Stimulated activated CD4-positive, alpha-beta T cell treated with anti-CD3 and anti-CD28 coated beads, Interleukin-1b, Interleukin-23, amount 100 ng/mL, for 24 hours (primary cell): ENCODE data around the gene CCNY.

ENCODE experiments used
- DNase-seq, 4 experiments: peaks; one replicate each; pipeline ENCODE4 v3.0.0-alpha.2; 2020; ENCODE audit warnings: low read depth in 4 of 4, low spot score in 1 of 4

The CCNY gene

DNA sequence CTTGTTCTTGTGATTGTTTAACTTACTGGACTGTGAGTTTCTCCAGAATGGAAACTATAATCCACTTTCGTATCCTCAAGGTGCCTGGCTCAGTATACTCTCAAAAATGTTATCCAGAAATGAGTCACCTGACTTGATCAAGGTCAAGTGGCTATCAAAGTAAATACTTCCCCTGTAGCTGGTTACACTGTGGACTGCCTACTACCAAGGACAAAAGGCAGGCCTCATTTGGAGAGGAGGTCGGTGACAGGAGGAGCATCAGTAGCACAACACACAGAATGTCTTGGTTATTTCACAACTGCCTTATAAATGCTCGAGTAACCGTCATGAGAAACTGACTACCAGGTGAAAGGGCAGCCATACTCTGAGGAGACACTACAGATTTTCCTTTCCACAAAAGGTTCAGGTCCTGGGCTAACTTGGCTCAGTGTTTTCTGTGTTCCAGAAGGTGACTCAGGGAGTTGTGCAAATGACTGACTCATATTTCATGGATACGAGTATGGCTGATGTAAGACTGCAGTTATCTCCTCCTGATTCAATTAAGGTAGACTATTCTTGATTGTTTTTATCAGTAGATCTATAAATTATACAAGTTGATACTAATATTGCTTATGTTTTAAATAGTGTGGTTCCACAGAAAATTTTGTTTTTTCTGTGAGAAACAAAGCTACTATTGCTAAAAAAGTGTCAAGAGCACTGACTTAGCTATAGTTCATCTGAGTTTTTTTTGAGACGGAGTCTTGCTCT lies 4.2 kb upstream of the CCNY start:
- DNase-seq = no peak

GRCh38 chr10:35334297-35334696 lies 2.0 kb upstream of the CCNY start:
- no peak for DNase-seq

DNA sequence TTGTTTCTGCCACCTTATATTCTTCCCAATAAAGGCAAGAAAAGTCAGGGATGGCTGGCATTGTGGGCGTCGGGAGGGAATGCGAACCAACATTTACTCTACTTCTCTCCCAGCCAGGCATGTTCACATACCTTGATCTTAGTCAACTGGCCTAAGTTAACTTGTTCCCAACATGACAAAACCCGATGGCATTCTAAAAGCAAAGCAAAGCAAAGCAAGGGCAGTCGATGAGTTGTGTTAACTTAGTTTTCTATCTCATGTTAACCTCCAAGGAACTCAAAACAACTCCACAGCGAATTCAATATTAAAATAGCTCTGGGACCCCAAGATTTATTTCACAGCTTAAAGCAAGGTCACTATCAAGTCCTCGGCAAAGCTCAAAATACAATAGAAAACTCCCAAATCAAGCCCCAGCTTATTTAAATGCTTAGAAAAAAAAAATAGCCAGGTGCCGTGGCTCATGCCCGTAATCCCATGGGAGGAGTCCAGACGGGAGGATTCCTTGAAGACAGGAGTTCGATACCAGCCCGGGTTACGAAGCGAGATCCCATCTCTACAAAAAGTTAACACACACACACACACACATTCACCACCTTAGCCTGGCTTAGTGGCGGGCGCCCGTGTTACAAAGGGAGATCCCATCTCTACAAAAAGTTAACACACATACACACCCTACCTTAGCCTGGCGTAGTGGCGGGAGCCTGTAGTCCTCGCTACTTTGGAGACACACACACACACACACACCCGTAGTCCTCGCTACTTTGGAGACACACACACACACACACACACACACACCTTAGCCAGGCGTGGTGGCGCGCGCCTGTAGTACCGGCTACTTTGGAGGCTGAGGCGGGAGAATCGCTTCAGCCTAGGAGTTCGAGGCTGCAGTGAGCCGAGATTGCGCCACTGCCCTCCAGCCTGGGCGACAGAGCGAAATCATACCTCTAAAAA lies 901 bp upstream of the CCNY start:
- peak in 1 of 4 experiments; percentile 11 for DNase-seq

GRCh38 chr10:35336921-35337823 lies 863 bp downstream of the CCNY start:
- peak in 1 of 4 experiments; percentile 22 for DNase-seq

- DNase-seq = no peak
These were observed 3.6 kb downstream of the CCNY start for GRCh38 chr10:35339942-35340341.

DNA sequence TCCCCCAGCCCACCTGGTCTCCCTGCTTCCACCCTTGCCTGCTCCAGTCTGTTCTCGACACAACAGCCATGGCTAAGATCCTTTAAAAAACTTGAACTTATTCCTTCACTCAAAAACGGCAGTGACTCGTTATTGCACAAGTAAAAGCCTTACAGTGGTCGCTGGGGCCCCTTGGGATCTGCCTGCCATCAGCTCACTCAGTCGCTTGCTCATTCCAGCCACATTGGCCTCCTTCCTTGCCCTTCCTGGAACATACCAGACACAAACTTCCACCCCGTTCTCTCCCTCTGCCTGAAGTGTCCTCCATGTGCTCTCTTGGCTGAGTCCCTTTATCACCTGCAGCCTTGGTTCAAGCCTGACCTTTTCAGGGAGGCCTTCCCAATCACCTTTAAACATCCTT lies 4.7 kb downstream of the CCNY start:
- DNase-seq = no peak

GRCh38 chr10:35341521-35341920 lies 5.2 kb downstream of the CCNY start:
- no peak for DNase-seq

GRCh38 chr10:35342183-35342753 lies 6.0 kb downstream of the CCNY start:
- DNase-seq = no peak

- DNase-seq = no peak
These were observed 7.4 kb downstream of the CCNY start for GRCh38 chr10:35343739-35344138.

- DNase-seq = no peak
These were observed 9.1 kb downstream of the CCNY start for GRCh38 chr10:35345383-35345742.

DNA sequence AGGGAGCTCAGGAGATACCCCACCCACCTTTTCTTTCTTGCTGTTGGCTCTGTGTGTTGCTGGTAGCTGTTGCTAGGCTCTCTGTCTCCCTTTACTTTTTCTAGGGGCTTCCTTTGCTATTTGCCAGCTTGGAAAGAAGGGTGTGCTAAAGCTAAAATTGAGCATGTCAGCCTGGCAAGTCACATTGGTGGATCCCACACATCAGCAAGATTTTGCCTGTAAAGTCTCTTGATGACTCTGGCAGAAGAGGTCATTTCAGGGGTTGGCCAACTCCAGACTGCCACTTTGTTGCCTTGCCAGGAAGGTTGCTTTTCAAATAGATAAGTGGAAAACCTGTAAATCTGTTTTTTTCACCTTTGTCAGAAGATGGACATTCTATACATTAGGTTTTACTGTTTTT lies 9.9 kb downstream of the CCNY start:
- DNase-seq = no peak

DNA sequence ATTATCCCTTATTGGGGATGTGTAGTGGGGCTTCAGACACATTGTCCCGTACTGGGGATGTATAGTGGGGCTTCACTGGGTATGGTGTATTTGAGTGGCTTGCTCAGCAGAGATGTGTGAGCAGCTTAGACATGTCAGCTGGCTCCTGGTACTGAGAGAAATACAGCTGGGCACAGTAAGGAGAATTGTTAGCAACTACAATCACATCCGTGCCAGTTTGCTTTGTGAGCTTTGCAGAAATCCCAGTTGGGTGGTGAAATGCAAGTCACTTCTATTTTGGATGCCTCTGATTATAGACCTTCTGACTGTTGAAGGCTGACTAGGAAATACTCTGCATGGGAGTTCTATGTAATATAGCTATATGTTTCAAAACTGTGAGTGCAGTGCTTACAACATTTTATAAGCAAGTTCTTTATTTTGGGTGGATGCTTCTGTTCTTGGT lies 10.8 kb downstream of the CCNY start:
- no peak for DNase-seq

DNA sequence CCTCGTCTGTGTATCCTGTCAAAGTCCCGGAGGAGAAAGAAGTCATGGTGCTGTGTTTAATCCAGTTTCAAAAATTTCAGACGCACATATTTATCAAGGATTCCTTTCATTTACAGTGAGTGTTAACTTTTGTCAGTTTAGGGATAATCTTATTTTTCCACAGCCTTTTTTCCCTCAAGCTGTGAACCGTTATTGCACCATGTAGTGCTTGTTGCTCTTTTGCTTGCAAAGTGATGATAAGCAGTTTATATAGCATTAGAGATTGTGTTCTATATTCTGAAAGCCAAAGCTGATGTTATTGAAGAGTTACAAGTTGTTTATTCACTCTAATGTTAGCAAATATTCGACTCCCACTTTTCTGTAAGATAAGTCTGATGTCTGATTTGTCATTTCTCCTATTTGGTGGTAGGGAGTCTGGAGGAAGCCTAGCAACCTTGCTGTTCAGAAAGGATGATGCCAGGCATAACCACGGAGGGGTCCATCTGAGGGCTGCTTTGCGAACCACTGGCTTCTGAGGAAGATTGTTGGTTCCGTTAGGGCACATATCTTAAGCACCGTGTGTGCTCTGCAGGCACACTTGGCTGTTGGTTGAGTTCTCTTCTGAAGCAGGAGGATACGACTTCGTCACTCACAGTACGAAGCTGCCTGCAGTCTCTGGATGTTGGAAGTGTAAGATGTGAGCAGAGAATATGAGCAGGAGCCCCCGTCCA lies 11.7 kb downstream of the CCNY start:
- DNase-seq = no peak

DNA sequence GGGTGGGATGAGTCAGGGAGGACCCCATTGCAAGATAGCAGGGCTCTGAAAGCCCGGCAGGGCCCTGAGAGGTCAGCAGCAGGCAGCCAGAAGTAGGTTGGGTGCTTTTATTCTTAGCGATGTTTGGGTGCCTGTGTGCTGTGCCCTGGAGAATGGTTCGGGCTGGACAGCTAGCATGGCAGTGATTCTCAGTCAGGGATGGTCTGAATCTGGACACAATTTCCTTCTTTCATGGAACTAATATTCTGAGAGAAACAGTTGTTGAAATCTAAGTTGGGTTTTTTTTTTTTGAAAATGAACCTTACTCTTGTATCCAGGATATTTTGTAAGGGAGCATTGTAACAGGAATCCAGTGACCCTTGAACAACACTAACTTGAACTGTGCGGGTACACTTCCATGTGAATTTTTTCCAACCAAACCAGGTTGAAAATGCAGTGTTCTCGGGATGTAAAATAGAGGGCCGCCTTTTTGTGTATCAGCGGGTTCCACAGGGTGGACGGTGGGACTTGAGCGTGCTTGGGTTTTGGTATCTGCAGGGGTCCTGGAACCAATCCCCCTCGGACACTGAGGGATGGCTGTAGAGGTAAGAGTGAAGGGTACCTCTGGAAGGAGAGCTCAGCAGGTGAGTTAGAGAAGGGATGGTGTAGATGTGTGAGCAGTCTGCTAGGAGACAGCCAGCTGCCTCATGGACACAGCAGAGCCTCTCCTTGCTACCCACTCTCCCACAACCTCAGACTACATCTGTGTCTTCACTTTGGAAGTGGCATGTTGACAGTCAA lies 12.5 kb downstream of the CCNY start:
- no peak for DNase-seq

- DNase-seq = no peak
These were observed 13.1 kb downstream of the CCNY start for GRCh38 chr10:35349389-35349915.

DNA sequence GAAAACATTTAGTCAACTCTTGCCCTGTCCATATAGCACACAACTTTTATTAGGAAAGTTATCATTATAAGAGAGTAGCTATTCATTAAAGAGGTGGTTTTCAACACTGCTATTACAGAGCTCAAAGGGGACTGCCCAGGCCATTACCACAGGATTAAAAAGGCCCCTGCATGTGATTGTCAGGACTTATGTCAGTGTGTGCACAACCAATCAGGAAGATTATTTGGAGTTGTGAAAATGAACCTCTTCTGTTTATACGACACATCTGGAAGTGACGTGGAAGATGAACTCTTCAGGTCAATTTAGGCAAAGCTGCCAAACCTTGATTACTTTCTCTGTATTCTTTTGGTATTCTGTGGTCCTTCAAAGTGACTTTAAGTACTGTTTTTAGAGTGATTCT lies 14.7 kb downstream of the CCNY start:
- DNase-seq = no peak

DNA sequence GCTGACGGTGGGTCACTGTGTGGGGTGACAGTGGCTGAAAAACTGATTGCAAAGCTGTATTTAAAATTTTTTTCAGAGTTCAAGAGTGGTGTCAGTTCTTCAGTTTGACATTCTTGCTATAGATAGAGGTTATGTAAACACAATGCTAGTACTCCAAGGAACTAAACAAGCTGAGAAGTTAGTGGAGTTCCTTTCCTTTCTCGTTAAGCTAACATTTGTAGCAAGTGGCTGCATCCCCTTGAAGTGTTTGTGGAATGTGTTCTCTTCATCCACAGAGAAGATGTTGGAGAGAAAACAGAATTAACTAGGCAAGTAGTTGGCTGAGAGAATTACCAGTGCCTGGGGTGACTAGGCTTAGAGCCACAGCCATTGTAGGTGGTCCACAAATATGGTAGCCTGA lies 15.8 kb downstream of the CCNY start:
- DNase-seq = no peak

DNA sequence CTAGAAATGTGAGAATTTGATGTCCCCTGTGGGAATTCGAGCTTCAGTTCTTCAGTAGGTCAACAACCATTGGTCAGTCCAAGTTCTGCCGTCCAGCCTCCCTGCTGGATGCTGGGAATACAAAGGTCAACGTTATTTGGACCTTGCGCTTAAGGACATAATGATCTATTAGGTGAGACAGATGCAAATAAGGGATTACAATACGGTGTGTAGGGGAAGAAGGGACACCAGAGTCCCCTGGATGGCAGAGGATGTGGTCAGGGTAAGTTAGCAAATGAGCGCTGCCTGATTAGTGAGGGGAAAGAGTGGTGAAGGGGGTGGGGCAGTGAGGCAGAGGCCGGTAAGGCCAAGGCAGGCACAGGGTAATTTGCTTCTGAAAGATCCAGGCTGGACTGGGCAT lies 16.2 kb downstream of the CCNY start:
- DNase-seq = no peak

DNA sequence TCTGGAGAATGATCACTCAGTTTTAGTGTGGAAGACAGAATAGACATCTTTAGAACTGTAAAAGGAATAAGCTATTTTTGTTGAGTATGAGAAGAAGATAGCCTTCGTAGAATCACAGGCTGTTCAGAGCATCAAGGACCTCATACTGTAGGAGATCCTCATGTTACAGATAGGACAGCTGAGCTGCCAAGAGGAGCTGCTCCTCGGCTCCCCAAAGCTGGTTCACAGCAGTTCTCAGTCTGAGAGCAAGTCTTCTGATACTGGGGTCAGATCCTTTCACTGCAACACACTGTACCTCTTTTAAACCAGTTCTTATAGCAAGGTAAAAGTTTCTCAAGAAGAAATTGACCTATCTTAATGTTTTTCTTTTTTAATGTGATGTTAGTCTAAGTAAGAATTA lies 17.1 kb downstream of the CCNY start:
- no peak for DNase-seq
